ENCODE measurements around the gene SLC26A11. TPM values are rescaled to one million over a fixed set of nuclear protein-coding genes. Genes with fewer than 3 reads are reported as not detected.

Gene SLC26A11
- total and polyA plus RNA-seq, 2 of the 13 experiments (the other 11 are each of a cell fraction or from before 2014, with no cell fraction given): 8.7 to 13.2 TPM

GRCh38 chr17:80221351-80222105 is 1.3 kb downstream of the SLC26A11 start:
- no peaks in the 10 kb centered on the region for H3K27me3 ChIP-seq (ENCODE audit: control insufficient read depth in 1 of 2, insufficient read depth in 2 of 2, low read length in 2 of 2)
- H4K20me1 ChIP-seq (ENCODE audit: insufficient read depth, low read length): no peaks in the 10 kb centered on the region
- 83% methylated on average over 22 of the region's 29 CpGs for WGBS (ENCODE audit: low lambda C conversion rate)
- ATAC-seq: no peak
- no peak for FAIRE-seq
- intact Hi-C loops (cut with micrococcal nuclease; ENCODE audit: unreplicated experiment) (loop anchor here (2.0 kb wide), 1 partner anchor 41 kb away; no protein-coding TSS in a partner anchor), in situ Hi-C loops (cut with HindIII; ENCODE audit: extremely low pct_ligation_motif_present, low pct_unique_long_range_greater_than_20kb) (no loop called here)
- H3K27ac ChIP-seq (ENCODE audit: extremely low read length, insufficient read depth, low read length): no peak overlapping the region
- peaks cover 9% of the 10 kb centered on the region for H3K79me2 ChIP-seq (ENCODE audit: insufficient read depth, low read length)
- H3K4me3 ChIP-seq (replicated peaks in 1 of 3; ENCODE audit: insufficient read depth in 1 of 3, low read depth in 2 of 3, low read length in 3 of 3): peak overlapping the region; percentile 90 to 100 (median 93)
- H3K4me2 ChIP-seq (ENCODE audit: low read depth, low read length): peak overlapping the region; percentile 99
- CTCF ChIA-PET (ENCODE audit: low intra/inter-chr PET ratio, low total read pairs): no interaction called here
- DNase-seq (ENCODE audit: low spot score): no peak
- H3K9ac ChIP-seq (ENCODE audit: insufficient read depth, low read depth, low read length): peak overlapping the region; percentile 93
- POLR2A ChIA-PET: interaction anchor here (1.0 to 1.7 kb wide), 2 partner anchors 10 to 220 kb away, joined by 3 to 4 read pairs; no protein-coding TSS in a partner anchor
- peaks cover 1 to 2% of the 10 kb centered on the region in 2 experiments; a peak in 3 of 5 replicates for H3K36me3 ChIP-seq (replicated peaks in 1 of 2; ENCODE audit: control insufficient read depth in 1 of 2, insufficient read depth in 2 of 2, low read length in 2 of 2)
- no peaks in the 10 kb centered on the region for H3K9me3 ChIP-seq (ENCODE audit: low read length)
- TSS peak; percentile 49 for BruUV-seq (replicated peaks)
- H3K4me1 ChIP-seq (ENCODE audit: insufficient read depth, low read length): peaks cover 26% of the 10 kb centered on the region
- no peak overlapping the region for H2AFZ ChIP-seq (ENCODE audit: low read length)
- TF ChIP-seq SNAPC5 (CRISPR knock-in tag; IDR thresholded peaks at IDR 0.05; ENCODE audit: borderline replicate concordance) (0 out of 2 replicates have a peak, but pooled peaks have one; percentile 47), PATZ1 (CRISPR knock-in tag; IDR thresholded peaks at IDR 0.05) (0 out of 2 replicates have a peak, but pooled peaks have one; percentile 11), HNRNPLL (IDR thresholded peaks at IDR 0.05; ENCODE audit: low read depth, low read length, poor library complexity, severe bottlenecking) (peak; percentile 9), SRY (CRISPR knock-in tag; IDR thresholded peaks at IDR 0.05) (no peak), PAXIP1 (CRISPR knock-in tag; conservative IDR thresholded peaks at IDR 0.05) (no peak), RXRA (CRISPR knock-in tag; IDR thresholded peaks at IDR 0.05) (peak; percentile 33; the same call in 1 of the 2 replicates), ZSCAN25 (CRISPR knock-in tag; IDR thresholded peaks at IDR 0.05) (no peak), ZNF501 (CRISPR knock-in tag; IDR thresholded peaks at IDR 0.05) (0 out of 2 replicates have a peak, but pooled peaks have one; percentile 8), NFYC (CRISPR knock-in tag; IDR thresholded peaks at IDR 0.05) (no peak), AGO1 (IDR thresholded peaks at IDR 0.05; ENCODE audit: low read depth, low read length, poor library complexity, severe bottlenecking) (peak; percentile 44), ZNF589 (CRISPR knock-in tag; conservative IDR thresholded peaks at IDR 0.05) (no peak), ZZZ3 (CRISPR knock-in tag; IDR thresholded peaks at IDR 0.05; ENCODE audit: borderline replicate concordance) (no peak), CSRNP1 (CRISPR knock-in tag; IDR thresholded peaks at IDR 0.05) (peak; percentile 11; the same call in 1 of the 2 replicates)

Measured in HepG2 (cell line).